HEK293 (cell line): ENCODE measurements around the gene PRPF40B.

ENCODE experiments used
- CTCF ChIP-seq: fragments of 450-650 bp; formaldehyde crosslinking; IDR thresholded peaks from 2 replicates; pipeline ENCODE4 v1.5.1; 2016; ENCODE audit warnings: missing biosample characterization, missing genetic modification characterization
- PRDM4 ChIP-seq: fragments of 450-650 bp; formaldehyde crosslinking; IDR thresholded peaks from 2 replicates; pipeline ENCODE4 v1.5.1; 2017; ENCODE audit warnings: missing biosample characterization, missing genetic modification characterization
- ZBTB44 ChIP-seq: fragments of 450-650 bp; IDR thresholded peaks from 2 replicates; pipeline ENCODE4 v1.5.1; 2018; ENCODE audit warnings: missing biosample characterization, mild to moderate bottlenecking, missing genetic modification characterization
- ZEB2 ChIP-seq: fragments of 450-650 bp; formaldehyde crosslinking; IDR thresholded peaks from 2 replicates; pipeline ENCODE4 v1.5.1; 2016; ENCODE audit warnings: missing biosample characterization, missing genetic modification characterization
- ZFP37 ChIP-seq: fragments of 450-650 bp; formaldehyde crosslinking; IDR thresholded peaks from 2 replicates; pipeline ENCODE4 v1.5.1; 2016; ENCODE audit warnings: missing biosample characterization, missing genetic modification characterization
- ZNF121 ChIP-seq: fragments of 450-650 bp; formaldehyde crosslinking; IDR thresholded peaks from 2 replicates; pipeline ENCODE4 v1.5.1; 2016; ENCODE audit warnings: missing biosample characterization, missing genetic modification characterization
- ZNF146 ChIP-seq: fragments of 450-650 bp; formaldehyde crosslinking; IDR thresholded peaks from 2 replicates; pipeline ENCODE4 v1.5.1; 2016; ENCODE audit warnings: missing biosample characterization, missing genetic modification characterization
- ZNF274 ChIP-seq, 2 experiments: fragments of 200-500 bp in 1 of 2; fragments of 450-650 bp in 1 of 2; sonication (Bioruptor generic) in 1 of 2; formaldehyde crosslinking in 1 of 2; IDR thresholded peaks; 2 replicates each; pipeline versions ENCODE4 v1.5.1 to v1.6.1; 2014 to 2016; ENCODE audit warnings: borderline replicate concordance in 1 of 2, inconsistent platforms in 1 of 2, low read length in 1 of 2, missing biosample characterization in 1 of 2, missing genetic modification characterization in 1 of 2

GRCh38 chr12:49626169-49626835, 2.9 kb downstream of the PRPF40B start:
- TF ChIP-seq PRDM4 (tag by site-specific recombination) (no peak), CTCF (tag by site-specific recombination) (no peak), ZNF274 (IDR thresholded peaks at IDR 0.05; ENCODE audit: low read length) (no peak), ZNF274 (tag by site-specific recombination; IDR thresholded peaks at IDR 0.05; ENCODE audit: borderline replicate concordance) (no peak), ZBTB44 (tag by site-specific recombination) (no peak), ZNF121 (tag by site-specific recombination) (no peak), ZFP37 (tag by site-specific recombination) (no peak), ZEB2 (tag by site-specific recombination) (no peak), ZNF146 (no peak)
